GM13976 (cell line): ENCODE results near the gene CIITA.

Source experiments
- DNase-seq: peaks from one replicate; pipeline ENCODE4 v3.0.0; 2012; ENCODE audit warnings: low spot score
- CTCF ChIP-seq: IDR thresholded peaks from 2 replicates; pipeline ENCODE4 v1.5.1; 2012; ENCODE audit warnings: borderline replicate concordance, mild to moderate bottlenecking; ENCODE audit not compliant: insufficient read depth; ENCODE audit errors: extremely low read depth, missing control alignments, control extremely low read depth
- in situ Hi-C: fragments of 300-500 bp; cut with MboI; formaldehyde crosslinking; loops from one replicate; pipeline ENCODE4 v1.12.0; 2022; ENCODE audit warnings: low sequenced_read_pairs, mixed read lengths, inconsistent platforms; ENCODE audit not compliant: unreplicated experiment

CIITA gene

DNA sequence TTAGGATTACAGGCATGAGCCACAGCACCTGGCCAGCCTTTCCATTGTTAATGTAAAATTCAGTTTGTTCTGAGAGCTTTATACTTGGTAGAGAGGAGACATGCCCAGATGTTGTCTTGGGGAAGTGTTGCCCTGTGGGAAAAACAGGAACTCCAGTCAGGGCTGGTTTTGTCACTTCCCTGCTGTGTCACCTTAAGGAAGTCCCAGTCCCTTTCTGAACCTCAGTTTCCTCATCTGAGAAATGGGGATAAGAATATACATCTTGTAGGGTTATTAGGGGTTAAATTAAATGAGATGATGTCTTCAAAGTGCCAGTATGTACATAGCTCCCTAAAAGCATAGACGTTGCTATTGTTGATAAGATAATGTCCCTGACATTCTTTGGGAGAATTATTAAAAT, 92.6 kb downstream of the CIITA start:
- no peak for DNase-seq
- in situ Hi-C loops, result loop anchor here (10.0 to 25.0 kb wide), 4 partner anchors 285 to 843 kb away; partner anchors contain the start of gene SOCS1
- no peak for TF ChIP-seq CTCF

- in situ Hi-C loops, result loop anchor here (25.0 kb wide), 3 partner anchors 567 to 842 kb away; a partner anchor contains a TSS
- TF ChIP-seq CTCF, result no peak
- no peak for DNase-seq
These were observed 93.1 kb downstream of the CIITA start for GRCh38 chr16:10970065-10970464.

DNA sequence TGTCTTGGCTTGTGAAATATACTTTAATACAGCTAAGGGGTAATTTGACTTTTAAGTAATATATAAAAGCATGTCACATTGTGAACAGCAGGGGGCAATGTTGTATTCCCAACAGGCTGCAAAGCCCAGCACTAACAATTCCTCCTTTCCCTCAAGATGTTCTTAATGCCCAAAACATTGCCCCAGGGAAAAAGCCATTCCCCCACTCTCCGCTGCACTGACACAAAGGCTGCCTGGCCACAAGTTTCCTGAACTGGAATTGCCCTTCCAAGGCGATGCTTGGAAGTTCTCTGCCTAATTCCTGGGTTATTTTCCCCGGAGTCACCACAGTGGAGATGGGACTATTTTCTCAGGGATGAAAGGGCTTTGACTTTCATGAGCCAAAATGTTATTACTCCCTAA, 94.6 kb downstream of the CIITA start:
- peak; percentile 52 for TF ChIP-seq CTCF
- in situ Hi-C loops, result loop anchor here (25.0 kb wide), 3 partner anchors 566 to 841 kb away; a partner anchor contains a TSS

DNA sequence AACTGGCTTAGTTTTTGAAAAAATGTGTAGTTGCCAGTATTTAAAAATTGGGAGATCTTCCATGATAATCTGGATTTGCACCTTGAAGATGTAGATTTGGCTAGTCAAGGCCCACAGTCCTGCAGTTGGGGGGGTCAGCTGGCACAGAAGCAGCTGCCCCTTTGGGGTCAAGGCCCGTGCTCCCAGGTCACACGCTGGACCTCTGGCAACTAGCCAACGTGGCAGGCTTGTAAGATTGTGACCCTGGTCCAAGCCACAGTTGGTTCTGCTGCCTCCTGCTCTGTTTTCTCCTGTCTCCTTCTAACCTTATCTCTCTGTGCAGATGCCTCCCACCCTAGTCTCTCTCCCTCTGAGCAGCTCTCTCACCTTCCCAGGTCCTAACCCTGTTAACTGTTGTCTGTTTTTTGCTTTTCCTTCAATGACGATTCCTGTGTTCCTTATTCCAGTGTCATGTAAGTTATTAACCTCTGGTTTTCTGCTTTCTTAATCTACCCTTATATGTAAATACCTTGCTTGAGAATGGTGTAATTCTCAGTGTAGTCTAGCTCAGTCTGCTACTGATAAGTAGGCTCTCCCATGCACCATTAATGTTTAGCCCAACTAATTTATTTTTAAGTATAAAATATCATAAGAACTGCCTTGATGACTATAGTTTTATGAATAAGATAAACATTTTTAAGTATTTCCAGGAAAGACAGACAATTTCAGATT, 95.3 kb downstream of the CIITA start:
- DNase-seq, result no peak
- in situ Hi-C loops, result loop anchor here (25.0 kb wide), 3 partner anchors 565 to 840 kb away; a partner anchor contains a TSS
- TF ChIP-seq CTCF, result no peak

More for the DNA sequence above, 94.6 kb downstream of the CIITA start:
- DNase-seq, result peak; percentile 61

DNA sequence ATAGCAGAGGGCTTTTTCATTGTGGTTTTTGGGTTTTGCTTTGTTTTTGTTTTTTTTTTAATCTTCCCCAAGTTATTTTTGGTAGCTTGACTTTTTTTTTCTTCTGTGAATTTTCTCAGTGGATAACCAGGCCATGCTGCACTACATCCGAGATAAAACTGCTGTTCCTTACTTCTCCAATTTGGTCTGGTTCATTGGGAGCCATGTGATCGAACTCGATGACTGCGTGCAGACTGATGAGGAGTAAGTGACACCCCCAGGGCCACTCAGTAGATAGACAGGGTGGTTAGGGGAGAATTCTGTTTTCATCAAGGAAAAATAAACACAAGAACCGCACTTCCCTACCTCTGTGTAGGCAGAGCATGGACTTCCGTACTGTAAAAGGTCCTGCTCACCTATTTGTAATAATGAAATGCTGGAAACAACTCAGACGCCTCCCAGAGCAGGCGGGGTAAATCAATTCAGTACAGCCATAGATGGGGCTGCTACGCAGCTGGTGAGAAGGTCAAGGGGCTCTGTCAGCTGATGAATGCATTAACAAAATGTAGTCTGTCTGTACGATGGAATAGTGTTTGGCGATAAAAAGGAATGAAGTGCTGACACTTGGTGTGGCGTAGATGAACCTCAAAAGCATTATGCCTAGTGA, 95.9 kb downstream of the CIITA start:
- TF ChIP-seq CTCF, result no peak
- in situ Hi-C loops, result loop anchor here (25.0 kb wide), 3 partner anchors 564 to 839 kb away; a partner anchor contains a TSS

GRCh38 chr16:10976634-10977033, 99.6 kb downstream of the CIITA start:
- no peak for TF ChIP-seq CTCF
- DNase-seq, result no peak
- in situ Hi-C loops, result no loop called here

More for the DNA sequence above, 95.9 kb downstream of the CIITA start:
- no peak for DNase-seq
